HepG2 (cell line): ENCODE results near the gene C14orf132. TPM values are rescaled to one million over a fixed set of nuclear protein-coding genes. Genes with fewer than 3 reads are reported as not detected.

ENCODE experiments used
- ATAC-seq: fragments of 200-7000 bp; cut with Tn5 transposase; 3 replicates; pipeline ENCODE4 v1.9.1; 2020; ENCODE audit warnings: mild to moderate bottlenecking, moderate library complexity
- BruUV-seq: library from RNA; stranded (reverse); fragments of 400-500 nt; replicated peaks from 2 replicates; lab custom pipeline; 2021; lab: Mats Ljungman, UMichigan
- CTCF ChIA-PET: fragments of 300-600 bp; formaldehyde crosslinking; extraction: SDS; loops from one replicate; lab custom pipeline; 2021; ENCODE audit warnings: low total read pairs, inconsistent platforms, low intra/inter-chr PET ratio; lab: Yijun Ruan, JAX
- POLR2A ChIA-PET: fragments of 350-600 bp; sonication (Branson Sonifier 250); formaldehyde crosslinking; loops from one replicate; lab custom pipeline; 2020; ENCODE audit warnings: antibody characterized with exemption, inconsistent platforms; lab: Yijun Ruan, JAX
- DNase-seq: peaks from one replicate; pipeline ENCODE4 v3.0.0-alpha.2; 2015; ENCODE audit warnings: low spot score
- FAIRE-seq: peaks from 3 replicates; lab custom pipeline; 2011; peaks lifted over from hg19 to GRCh38; lab: Jason Lieb, UNC
- H2AFZ ChIP-seq: one replicate; pipeline ENCODE4 v1.6.1; 2011; ENCODE audit warnings: low read length, inconsistent platforms
- H3K27ac ChIP-seq: fragments of 300-600 bp; 3 replicates; pipeline ENCODE4 v1.8.0; 2011; ENCODE audit warnings: mixed run types, mild to moderate bottlenecking, mixed read lengths, low read length, inconsistent platforms; ENCODE audit not compliant: insufficient read depth; ENCODE audit errors: extremely low read length
- H3K27me3 ChIP-seq, 2 experiments: fragments of 200-600 bp in 1 of 2; 2 replicates in 1 of 2; 3 replicates in 1 of 2; pipeline versions ENCODE4 v1.6.0 to v1.8.0; 2011; ENCODE audit warnings: low read length in 2 of 2, mild to moderate bottlenecking in 2 of 2, moderate library complexity in 2 of 2, inconsistent platforms in 1 of 2; ENCODE audit not compliant: insufficient read depth in 2 of 2, control insufficient read depth in 1 of 2
- H3K36me3 ChIP-seq, 2 experiments: fragments of 200-600 bp in 1 of 2; replicated peaks in 1 of 2; 2 replicates in 1 of 2; 3 replicates in 1 of 2; pipeline versions ENCODE4 v1.5.1 to v1.8.0; 2011; ENCODE audit warnings: low read length in 2 of 2, inconsistent platforms in 1 of 2; ENCODE audit not compliant: insufficient read depth in 2 of 2, control insufficient read depth in 1 of 2
- H3K4me1 ChIP-seq: 2 replicates; pipeline ENCODE4 v1.5.1; 2012; ENCODE audit warnings: low read length, inconsistent platforms; ENCODE audit not compliant: insufficient read depth
- H3K4me2 ChIP-seq: 2 replicates; pipeline ENCODE4 v1.6.0; 2011; ENCODE audit warnings: low read depth, low read length, inconsistent platforms
- H3K4me3 ChIP-seq, 3 experiments: fragments of 200-600 bp in 1 of 3; sonication (generic), shearing (Covaris generic) in 1 of 3; replicated peaks in 1 of 3; 2 replicates each; pipeline ENCODE4 v1.5.1; 2011 to 2016; ENCODE audit warnings: low read length in 3 of 3, inconsistent platforms in 2 of 3, low read depth in 2 of 3, mild to moderate bottlenecking in 2 of 3, control low read depth in 1 of 3, mixed read lengths in 1 of 3; ENCODE audit not compliant: insufficient read depth in 1 of 3
- H3K79me2 ChIP-seq: one replicate; pipeline ENCODE4 v1.6.1; 2011; ENCODE audit warnings: low read length, inconsistent platforms; ENCODE audit not compliant: insufficient read depth
- H3K9ac ChIP-seq: 2 replicates; pipeline ENCODE4 v1.6.0; 2011; ENCODE audit warnings: mild to moderate bottlenecking, low read depth, low read length, inconsistent platforms; ENCODE audit not compliant: insufficient read depth
- H3K9me3 ChIP-seq: 2 replicates; pipeline ENCODE4 v1.5.1; 2012; ENCODE audit warnings: mild to moderate bottlenecking, low read length
- H4K20me1 ChIP-seq: 2 replicates; pipeline ENCODE4 v1.6.0; 2011; ENCODE audit warnings: inconsistent platforms, mild to moderate bottlenecking, low read length, moderate library complexity; ENCODE audit not compliant: insufficient read depth
- ARNT2 ChIP-seq: sonication (generic); formaldehyde crosslinking; IDR thresholded peaks from 2 replicates; pipeline ENCODE4 v1.8.0; 2022; ENCODE audit warnings: mild to moderate bottlenecking, low read depth, missing genetic modification reagents, moderate library complexity
- GMEB2 ChIP-seq: IDR thresholded peaks from 2 replicates; pipeline ENCODE4 v1.6.1; 2016; ENCODE audit warnings: missing biosample characterization, missing genetic modification reagents, low read depth
- RNF219 ChIP-seq: sonication (generic); formaldehyde crosslinking; IDR thresholded peaks from 2 replicates; pipeline ENCODE4 v1.5.0; 2020; ENCODE audit warnings: mild to moderate bottlenecking, missing genetic modification reagents
- STAG1 ChIP-seq: sonication (generic); formaldehyde crosslinking; IDR thresholded peaks from 2 replicates; pipeline ENCODE4 v1.4.0; 2020; ENCODE audit warnings: missing genetic modification reagents
- ZNF253 ChIP-seq: sonication (generic); formaldehyde crosslinking; IDR thresholded peaks from 2 replicates; pipeline ENCODE4 v1.8.0; 2022; ENCODE audit warnings: mild to moderate bottlenecking, missing genetic modification reagents, borderline replicate concordance
- ZNF446 ChIP-seq: sonication (generic); formaldehyde crosslinking; IDR thresholded peaks from 2 replicates; pipeline ENCODE4 v1.5.0; 2020; ENCODE audit warnings: mild to moderate bottlenecking, missing genetic modification reagents
- ZNF558 ChIP-seq: sonication (generic); formaldehyde crosslinking; IDR thresholded peaks from 2 replicates; pipeline ENCODE4 v1.9.0; 2022; ENCODE audit warnings: mild to moderate bottlenecking, missing genetic modification reagents, borderline replicate concordance
- ZNF704 ChIP-seq: sonication (generic); formaldehyde crosslinking; IDR thresholded peaks from 2 replicates; pipeline ENCODE4 v1.8.1; 2023; ENCODE audit warnings: mild to moderate bottlenecking, inconsistent platforms, moderate library complexity, missing genetic modification reagents, borderline replicate concordance
- ZNF724P ChIP-seq: sonication (generic); formaldehyde crosslinking; IDR thresholded peaks from 2 replicates; pipeline ENCODE4 v1.8.0; 2022; ENCODE audit warnings: missing genetic modification reagents, borderline replicate concordance
- WGBS: methylation state at CpG from one replicate; pipeline ENCODE4 v1.1.6; 2017; ENCODE audit warnings: low lambda C conversion rate; 5-methylcytosine and 5-hydroxymethylcytosine counted together
- in situ Hi-C: cut with HindIII; loops from 2 replicates; pipeline ENCODE4 v1.10.0; 2017; ENCODE audit warnings: low pct_unique_long_range_greater_than_20kb; ENCODE audit not compliant: extremely low pct_ligation_motif_present
- intact Hi-C: fragments of 100-400 bp; cut with micrococcal nuclease; formaldehyde crosslinking; loops from one replicate; pipeline ENCODE4 v1.10.0; 2022; ENCODE audit not compliant: unreplicated experiment
- polyA plus RNA-seq, 8 experiments: library from polyadenylated mRNA; depleted of rRNA in 3 of 8; stranded (reverse) in 7 of 8; unstranded in 1 of 8; fragments of >200 nt; fragmentation: Illumina TruSeq in 4 of 8; extraction: Trizol in 4 of 8; gene quantifications; 2 replicates each; pipeline versions ENCODE4 v1.2.1 to v1.2.3, GENCODE V29; 2011 to 2016; ENCODE audit warnings: low read depth in 4 of 8, missing spikeins in 1 of 8, mixed read lengths in 1 of 8; ENCODE audit not compliant: insufficient read depth in 1 of 8
- total RNA-seq, 5 experiments: library from RNA; depleted of rRNA; stranded (reverse); fragments of >200 nt; fragmentation: Illumina TruSeq; extraction: Trizol; gene quantifications; 2 replicates each; pipeline ENCODE4 v1.2.3, GENCODE V29; 2016; ENCODE audit warnings: low read depth in 1 of 5
- TF ChIP-seq, protein P1 (sequence below): sonication (generic); formaldehyde crosslinking; IDR thresholded peaks from 2 replicates; pipeline ENCODE4 v1.8.0; 2022; ENCODE audit warnings: missing genetic modification reagents, low read depth, mild to moderate bottlenecking, borderline replicate concordance
- TF ChIP-seq, protein P2 (sequence below): sonication (generic); formaldehyde crosslinking; IDR thresholded peaks from 2 replicates; pipeline ENCODE4 v1.8.0; 2022; ENCODE audit warnings: mild to moderate bottlenecking, missing genetic modification reagents; ENCODE audit not compliant: insufficient replicate concordance

The C14orf132 gene
- total and polyA plus RNA-seq, 2 of the 13 experiments (the other 11 are each of a cell fraction or from before 2014, with no cell fraction given): 0.13 to 0.15 TPM

DNA sequence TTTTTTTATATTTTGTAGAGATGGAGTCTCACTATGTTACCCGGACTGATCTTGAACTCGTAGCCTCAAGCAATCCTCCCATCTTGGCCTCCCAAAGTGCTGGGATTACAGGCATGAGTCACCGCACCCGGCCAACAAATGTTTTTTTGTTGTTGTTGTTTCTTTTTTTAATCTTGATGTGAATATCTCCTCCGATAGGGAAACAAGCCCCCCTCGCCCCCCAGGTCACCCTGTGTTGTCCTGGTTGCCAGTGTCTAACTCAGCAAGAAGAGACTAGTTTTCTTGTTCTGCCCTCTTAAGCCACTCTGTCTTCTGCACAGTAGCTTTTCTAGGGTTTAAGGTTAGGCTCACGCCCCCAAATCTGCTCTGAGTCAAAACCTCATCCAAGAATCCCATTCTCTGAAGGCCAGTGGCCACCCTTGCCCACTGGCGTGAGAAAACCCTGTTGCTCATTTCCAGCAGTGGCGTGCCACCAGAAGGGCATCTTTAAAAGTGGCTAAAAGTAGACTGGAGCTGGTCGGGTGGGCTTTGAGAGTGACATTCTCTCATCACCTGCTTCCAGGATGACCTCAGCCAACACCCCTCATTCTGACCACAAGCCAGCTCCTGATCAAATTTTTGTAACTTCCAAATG is 42.7 kb downstream of the C14orf132 start:
- in situ Hi-C loops: no loop called here
- no peak for FAIRE-seq

More for the DNA sequence above, 42.7 kb downstream of the C14orf132 start:
- no peak overlapping the region for H2AFZ ChIP-seq
- 44% methylated on average over 10 of the region's 10 CpGs for WGBS
- POLR2A ChIA-PET: no interaction called here
- H3K9me3 ChIP-seq: no peaks in the 10 kb centered on the region
- no peaks in the 10 kb centered on the region for H3K4me1 ChIP-seq
- no peak overlapping the region for H3K9ac ChIP-seq
- H3K27me3 ChIP-seq: peaks cover 0 to 19% of the 10 kb centered on the region in 2 experiments; a peak in 2 of 5 replicates
- ATAC-seq: no peak
- TF ChIP-seq, protein P1, sequence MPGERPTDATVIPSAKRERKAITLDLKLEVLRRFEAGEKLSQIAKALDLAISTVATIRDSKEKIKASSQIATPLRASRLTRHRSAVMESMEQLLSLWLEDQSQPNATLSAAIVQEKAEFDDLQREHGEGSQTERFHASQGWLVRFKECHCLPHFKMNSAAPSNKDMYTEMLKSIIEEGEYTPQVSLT (CRISPR knock-in tag): no peak
- TF ChIP-seq ZNF704 (CRISPR knock-in tag) (no peak), GMEB2 (CRISPR knock-in tag) (no peak), ZNF253 (CRISPR knock-in tag) (no peak), RNF219 (no peak), ARNT2 (CRISPR knock-in tag) (no peak), ZNF724P (no peak), STAG1 (CRISPR knock-in tag) (no peak), ZNF558 (no peak), ZNF446 (no peak)
- TF ChIP-seq, protein P2, sequence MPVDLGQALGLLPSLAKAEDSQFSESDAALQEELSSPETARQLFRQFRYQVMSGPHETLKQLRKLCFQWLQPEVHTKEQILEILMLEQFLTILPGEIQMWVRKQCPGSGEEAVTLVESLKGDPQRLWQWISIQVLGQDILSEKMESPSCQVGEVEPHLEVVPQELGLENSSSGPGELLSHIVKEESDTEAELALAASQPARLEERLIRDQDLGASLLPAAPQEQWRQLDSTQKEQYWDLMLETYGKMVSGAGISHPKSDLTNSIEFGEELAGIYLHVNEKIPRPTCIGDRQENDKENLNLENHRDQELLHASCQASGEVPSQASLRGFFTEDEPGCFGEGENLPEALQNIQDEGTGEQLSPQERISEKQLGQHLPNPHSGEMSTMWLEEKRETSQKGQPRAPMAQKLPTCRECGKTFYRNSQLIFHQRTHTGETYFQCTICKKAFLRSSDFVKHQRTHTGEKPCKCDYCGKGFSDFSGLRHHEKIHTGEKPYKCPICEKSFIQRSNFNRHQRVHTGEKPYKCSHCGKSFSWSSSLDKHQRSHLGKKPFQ (CRISPR knock-in tag): no peak
- TF ChIP-seq, all 625 proteins: peak for 0
- no peak overlapping the region for H3K4me3 ChIP-seq
- no peak overlapping the region for H3K27ac ChIP-seq
- CTCF ChIA-PET: no interaction called here
- intact Hi-C loops: no loop called here
- BruUV-seq: no TSS peak
- H3K36me3 ChIP-seq: no peaks in the 10 kb centered on the region
- no peaks in the 10 kb centered on the region for H4K20me1 ChIP-seq
- no peaks in the 10 kb centered on the region for H3K79me2 ChIP-seq
- no peak overlapping the region for H3K4me2 ChIP-seq
- DNase-seq: no peak
